Measurements from ENCODE around the gene MACROH2A1.

The MACROH2A1 gene

GRCh38 chr5:135350536-135350935 is 48.5 kb downstream of the MACROH2A1 start:
- no peak for DNase-seq

DNA sequence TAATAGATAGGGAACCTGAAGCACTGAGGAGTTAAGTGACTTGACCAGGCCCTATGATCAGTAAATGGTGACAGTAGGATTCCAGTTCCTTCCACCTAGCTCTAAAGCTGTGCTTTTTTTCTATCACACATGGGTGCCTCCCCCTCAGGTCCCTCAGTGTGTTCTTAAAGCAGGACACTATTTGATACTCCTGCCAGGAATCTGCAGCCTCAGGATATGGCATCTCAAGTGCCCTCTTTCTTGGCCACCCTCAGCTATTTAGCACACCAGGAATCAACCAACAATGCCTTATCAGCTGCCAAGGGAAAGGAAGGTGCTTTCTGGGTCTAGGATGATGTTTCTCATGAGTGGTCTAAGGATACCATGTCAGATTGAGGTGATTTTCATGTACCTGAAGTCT is 49.1 kb downstream of the MACROH2A1 start:
- no peak for DNase-seq

DNA sequence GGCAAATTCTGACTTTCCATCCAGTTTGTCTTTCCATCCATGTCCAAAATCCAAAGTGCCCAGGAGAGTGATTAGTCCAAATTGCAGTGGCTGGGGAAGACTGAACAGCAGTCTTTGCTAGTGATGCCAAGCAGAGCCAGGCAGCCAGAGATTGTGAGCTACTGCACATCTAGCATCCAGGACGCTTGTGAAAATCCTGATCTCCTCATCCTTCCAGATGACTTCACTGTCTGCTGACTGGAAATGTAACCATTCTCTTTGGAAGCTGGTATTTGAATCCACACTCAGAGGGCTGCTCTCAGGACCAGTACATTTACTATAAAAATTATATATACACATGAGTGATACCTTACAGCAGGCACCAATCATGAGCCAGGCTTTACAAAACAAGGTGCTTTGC is 49.6 kb downstream of the MACROH2A1 start:
- DNase-seq = no peak

DNA sequence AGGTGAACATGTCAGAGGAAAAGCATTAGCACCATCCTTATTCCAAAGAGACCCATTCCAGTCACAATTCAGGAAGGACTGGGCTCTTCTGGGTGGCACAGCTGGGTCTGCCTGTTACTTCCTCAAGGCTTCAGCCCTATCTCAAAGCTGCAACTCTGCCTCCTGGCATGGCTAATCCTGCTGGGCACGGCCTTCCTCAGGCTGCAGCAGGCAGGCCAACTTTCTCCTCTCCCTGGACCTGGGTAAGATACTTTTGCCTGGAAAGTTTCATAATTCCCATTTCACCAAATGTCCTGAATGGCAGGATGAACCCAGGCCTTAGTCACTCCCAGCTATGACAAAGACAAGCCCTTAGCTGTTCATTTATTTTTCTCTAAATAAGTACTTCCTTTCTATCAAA is 50.1 kb downstream of the MACROH2A1 start:
- no peak for DNase-seq

- no peak for DNase-seq
Measured at GRCh38 chr5:135347392-135347791, 51.6 kb downstream of the MACROH2A1 start.

- DNase-seq = no peak
Measured at GRCh38 chr5:135345956-135346731, 52.9 kb downstream of the MACROH2A1 start.

DNA sequence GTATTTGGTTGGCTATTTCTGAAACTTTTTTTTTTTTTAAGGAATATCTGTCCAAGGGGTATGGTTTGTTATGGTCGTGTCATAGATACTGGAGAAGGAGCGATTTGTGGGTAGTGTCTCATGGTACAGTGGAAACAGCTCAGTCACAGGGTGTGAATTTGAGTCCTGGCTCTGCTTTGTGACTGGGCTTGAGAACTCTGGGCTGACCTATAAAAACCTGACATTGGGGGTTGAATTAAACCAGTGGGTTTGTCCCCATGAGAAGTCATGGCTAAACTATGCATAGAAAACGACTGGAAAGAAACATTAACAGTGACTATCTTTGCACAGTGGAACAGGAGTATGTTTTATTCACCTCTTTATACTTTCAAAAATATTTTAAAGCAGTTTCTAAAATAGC is 54.7 kb downstream of the MACROH2A1 start:
- DNase-seq = no peak

GRCh38 chr5:135343413-135343812 is 55.6 kb downstream of the MACROH2A1 start:
- DNase-seq = no peak

- DNase-seq = no peak
Measured at GRCh38 chr5:135342551-135342875, 56.5 kb downstream of the MACROH2A1 start.

GRCh38 chr5:135341696-135342550 is 57.1 kb downstream of the MACROH2A1 start:
- no peak for DNase-seq

DNA sequence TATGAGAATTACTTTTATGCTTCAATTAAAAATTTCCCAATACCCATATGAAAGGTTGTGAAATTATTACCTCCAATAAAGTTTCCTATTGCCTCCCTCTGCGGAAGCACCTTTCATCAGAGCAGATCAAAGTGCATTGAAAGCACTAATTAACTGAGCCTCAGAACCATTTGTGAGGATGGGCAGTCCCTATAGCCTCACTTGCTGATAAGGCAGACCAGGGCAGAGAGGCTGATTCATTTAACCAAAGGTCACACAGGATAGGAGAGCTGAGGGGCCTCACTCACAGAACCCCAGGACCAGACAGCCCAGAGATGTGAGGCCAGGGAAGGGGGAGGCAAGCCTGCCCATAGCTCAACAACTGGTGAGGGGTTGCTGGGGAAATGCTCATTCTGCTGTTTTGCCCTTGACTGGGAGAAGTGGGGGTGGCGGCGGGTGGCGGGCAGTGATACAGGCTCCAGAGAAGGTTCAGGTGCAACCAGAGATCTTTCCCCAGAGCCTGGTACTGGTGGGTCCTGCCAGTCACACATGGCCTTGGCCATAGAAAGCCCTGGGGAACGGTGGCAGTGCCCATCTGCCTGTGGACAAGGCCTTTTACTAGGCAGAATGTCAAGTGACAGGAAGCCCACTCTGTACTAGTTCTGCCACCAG is 57.9 kb downstream of the MACROH2A1 start:
- DNase-seq = no peak

GRCh38 chr5:135340568-135340967 is 58.5 kb downstream of the MACROH2A1 start:
- DNase-seq = no peak

DNA sequence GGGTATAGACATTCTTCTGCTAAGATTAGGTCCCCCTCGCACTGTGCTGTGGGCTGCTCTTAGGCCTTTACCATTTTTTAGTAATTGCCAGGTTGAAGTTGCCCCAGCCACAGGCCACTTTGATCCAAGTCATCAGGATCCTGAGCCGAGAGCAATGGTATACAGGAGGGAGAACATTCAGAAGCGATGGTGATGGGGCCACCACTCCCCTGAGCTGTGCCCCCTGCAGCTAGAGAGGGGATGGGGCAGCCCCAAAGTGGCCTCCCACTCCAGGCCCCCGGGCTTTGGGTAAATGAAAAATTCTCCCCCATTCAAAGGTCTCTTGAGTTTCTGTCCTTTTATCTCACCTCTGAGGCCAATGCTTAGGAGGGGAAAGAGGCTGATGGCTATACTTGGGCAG is 59.4 kb downstream of the MACROH2A1 start:
- no peak for DNase-seq

DNA sequence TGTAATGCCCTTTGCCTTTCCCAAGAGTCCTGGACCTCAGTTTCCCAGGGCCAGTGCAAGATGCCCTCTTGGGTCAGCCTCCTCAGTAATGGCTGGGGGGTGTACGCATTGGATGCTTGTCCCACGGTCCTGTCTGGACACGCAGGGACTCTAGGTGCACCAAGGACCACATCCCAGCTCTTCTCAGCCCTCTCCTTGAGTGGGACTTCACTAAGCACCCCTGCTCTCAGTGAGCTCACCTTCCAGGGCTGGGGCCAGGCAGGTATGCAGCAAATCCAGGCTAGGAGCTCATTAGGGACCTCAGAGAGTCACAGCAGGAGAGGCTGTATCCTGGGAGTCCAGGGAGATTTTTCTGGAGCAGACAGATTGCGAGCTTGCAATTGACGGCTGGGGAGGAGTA is 59.8 kb downstream of the MACROH2A1 start:
- DNase-seq = no peak

GRCh38 chr5:135337064-135337463 is 62.0 kb downstream of the MACROH2A1 start:
- no peak for DNase-seq

- no peak for DNase-seq
Measured at GRCh38 chr5:135335031-135335828, 63.8 kb downstream of the MACROH2A1 start.

DNA sequence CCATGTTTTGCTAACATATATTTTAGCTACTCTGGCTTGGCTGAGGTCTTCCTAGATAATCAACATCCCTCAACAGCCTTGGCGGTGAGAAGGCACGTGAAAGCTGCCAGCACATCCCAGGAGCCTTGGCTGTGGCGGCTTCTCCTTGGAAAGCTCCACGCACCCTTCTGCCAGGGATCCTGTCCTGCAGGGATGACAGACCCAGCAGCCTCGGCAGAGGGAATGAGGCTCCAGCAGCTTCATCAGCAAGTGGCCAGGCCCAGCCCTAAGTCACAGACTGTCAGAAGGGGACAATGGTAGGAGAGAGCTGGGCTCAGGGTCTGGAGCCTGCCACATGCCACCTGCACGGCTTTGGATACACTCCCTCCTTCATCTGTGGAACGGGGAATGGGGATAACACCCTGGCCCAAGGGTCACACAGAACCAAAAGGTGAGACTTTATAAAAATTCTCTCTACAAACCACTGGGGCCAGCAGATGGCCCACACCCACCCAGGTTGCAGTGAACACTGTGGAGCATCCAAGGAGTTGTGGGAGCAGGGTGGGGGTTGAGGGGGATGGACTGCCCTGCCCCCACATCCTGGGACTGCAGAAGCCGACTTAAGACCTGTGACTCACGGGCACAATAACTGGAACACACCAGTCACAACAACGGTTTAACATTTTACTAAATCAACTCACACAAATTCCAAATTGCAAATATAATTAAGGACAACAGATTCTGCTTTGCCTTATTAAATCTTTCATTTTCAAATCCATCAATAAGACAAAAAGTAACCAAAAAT is 65.1 kb downstream of the MACROH2A1 start:
- no peak for DNase-seq

DNA sequence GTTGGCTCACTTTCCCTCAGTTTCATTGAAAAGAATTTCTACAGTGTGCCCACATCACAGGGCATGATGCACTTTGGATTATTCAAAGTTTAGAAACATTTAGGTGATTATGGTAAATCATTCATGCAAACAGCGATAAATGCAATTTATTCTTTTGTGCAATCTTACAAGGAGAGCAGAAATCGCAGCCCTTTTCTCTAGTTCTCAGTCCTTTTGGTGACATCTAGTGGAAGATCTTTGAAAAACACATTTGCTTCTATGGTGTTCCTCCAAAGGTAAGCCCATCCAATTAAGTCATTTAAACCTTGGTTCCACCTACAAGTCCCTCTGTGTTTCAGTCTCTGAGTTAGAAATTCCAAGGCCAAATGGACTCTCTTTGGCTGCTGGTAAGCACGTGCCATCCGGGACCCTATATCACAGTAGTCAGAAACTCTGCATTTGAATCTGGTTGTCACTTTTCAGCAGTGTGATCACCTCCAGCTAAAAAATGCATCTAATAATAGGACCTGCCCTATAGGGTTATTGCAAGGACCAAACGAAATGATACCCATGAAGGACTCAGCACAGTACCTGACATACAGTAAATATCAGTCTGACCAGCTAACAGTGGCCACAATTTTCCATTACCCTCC is 66.4 kb downstream of the MACROH2A1 start:
- DNase-seq = no peak

GRCh38 chr5:135331612-135332011 is 67.4 kb downstream of the MACROH2A1 start:
- no peak for DNase-seq

- no peak for DNase-seq
Measured at GRCh38 chr5:135330798-135331096, 68.3 kb downstream of the MACROH2A1 start.

DNA sequence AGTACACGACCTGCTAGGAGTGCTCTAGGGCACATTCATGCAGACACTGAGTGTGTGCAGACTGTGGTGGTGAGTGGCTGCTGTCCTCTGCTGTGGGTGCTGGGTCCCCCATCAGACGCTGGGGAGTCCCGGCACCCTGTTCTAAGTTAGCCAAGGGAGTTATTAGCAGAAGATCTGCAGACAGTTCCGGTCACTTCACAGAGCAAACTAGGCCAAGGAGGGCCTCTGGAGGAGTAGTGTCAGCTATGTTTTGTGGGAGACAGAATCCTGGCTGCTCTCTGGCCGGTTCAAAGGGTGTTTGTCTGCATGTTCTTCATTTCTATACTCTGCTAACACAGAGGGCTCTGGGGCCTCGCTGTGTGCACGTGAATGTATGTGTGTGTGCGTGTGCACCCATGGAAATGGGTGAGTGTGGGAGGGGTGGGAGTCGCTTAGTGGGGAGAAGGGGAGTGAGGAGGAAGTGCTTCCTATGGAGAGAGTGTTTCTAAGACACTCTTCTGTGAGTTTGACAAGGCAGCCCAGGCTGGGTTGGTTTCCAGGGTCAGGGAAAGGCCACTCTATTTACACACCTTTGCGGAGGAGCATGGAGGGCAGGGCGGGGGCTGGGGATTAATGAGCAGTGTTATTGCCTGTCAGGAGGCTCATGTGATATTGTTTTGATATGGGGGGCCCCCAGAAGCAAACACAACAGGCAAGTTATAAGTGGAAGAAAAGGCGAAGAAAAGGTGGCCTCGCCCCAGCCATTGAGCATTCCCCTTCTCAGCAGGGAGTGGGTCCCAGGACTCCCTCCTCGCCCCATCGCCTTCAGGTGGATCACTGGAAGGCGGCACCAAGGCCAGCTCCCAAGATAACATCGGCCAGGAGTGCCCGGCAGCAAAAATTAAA is 68.9 kb downstream of the MACROH2A1 start:
- DNase-seq = no peak
